A673 (cell line): ENCODE data around the gene SLC5A7.

Experiments
- CTCF ChIP-seq: fragments of 300-800, 200-600 bp; sonication (generic); conservative IDR thresholded peaks from 2 replicates; pipeline ENCODE4 v1.5.1; 2017; ENCODE audit warnings: low read depth, mild to moderate bottlenecking, antibody characterized with exemption, low read length, moderate library complexity, mixed read lengths
- EZH2 ChIP-seq: fragments of 200-600 bp; sonication (generic); IDR thresholded peaks from 2 replicates; pipeline ENCODE4 v1.6.1; 2017; ENCODE audit warnings: borderline replicate concordance, low read depth, mild to moderate bottlenecking, mixed read lengths, antibody characterized with exemption, low read length; ENCODE audit not compliant: poor library complexity, severe bottlenecking

GRCh38 chr2:107984707-107985106, 1.6 kb upstream of the SLC5A7 start:
- no peak for TF ChIP-seq CTCF
- no peak for TF ChIP-seq EZH2
